Adrenal gland (tissue), 12 donors: ENCODE data around the gene ATP8B2. TPM values are rescaled to one million over a fixed set of nuclear protein-coding genes. Genes with fewer than 3 reads are reported as not detected.

ENCODE experiments used
- DNase-seq, 7 donors: peaks; one replicate each; pipeline ENCODE4 v3.0.0-alpha.2; 2019 to 2020
- H3K27ac ChIP-seq, 5 donors: fragments of 200-600 bp; sonication (generic) in 4 of 5; 1 replicate in 3 of 5; 2 replicates in 2 of 5; pipeline versions ENCODE4 v1.5.1 to v1.8.0; 2016 to 2020; ENCODE audit warnings: mild to moderate bottlenecking in 1 of 5
- H3K27me3 ChIP-seq: fragments of 200-600 bp; 2 replicates; pipeline ENCODE4 v1.8.0; 2021
- H3K36me3 ChIP-seq, 2 donors: fragments of 200-600 bp; replicated peaks in 1 of 2; 1 replicate in 1 of 2; 2 replicates in 1 of 2; pipeline versions ENCODE4 v1.5.1 to v1.8.0; 2018 to 2022
- H3K4me1 ChIP-seq, 2 donors: fragments of 200-600 bp; replicated peaks in 1 of 2; 1 replicate in 1 of 2; 2 replicates in 1 of 2; pipeline versions ENCODE4 v1.5.1 to v1.8.0; 2018 to 2021
- H3K4me3 ChIP-seq, 4 donors: fragments of 200-600 bp; sonication (generic) in 3 of 4; one replicate each; pipeline ENCODE4 v1.5.1; 2016 to 2018
- H3K9me3 ChIP-seq, 3 donors: fragments of 200-600 bp; sonication (generic) in 1 of 3; replicated peaks in 1 of 3; 1 replicate in 2 of 3; 2 replicates in 1 of 3; pipeline versions ENCODE4 v1.5.1 to v1.8.0; 2016 to 2021
- CTCF ChIP-seq, 6 experiments: fragments of 450-650 bp in 4 of 6; fragments of 200-600 bp in 2 of 6; sonication (generic) in 1 of 6; IDR thresholded peaks; 1 replicate in 5 of 6; 2 replicates in 1 of 6; pipeline versions ENCODE4 v1.5.1 to v1.8.0; 2016 to 2021; ENCODE audit warnings: antibody characterized with exemption in 6 of 6, mild to moderate bottlenecking in 2 of 6, moderate library complexity in 1 of 6
- POLR2A ChIP-seq, 2 donors: fragments of 450-650 bp; IDR thresholded peaks; one replicate each; pipeline ENCODE4 v1.6.1; 2017; ENCODE audit warnings: antibody characterized with exemption in 2 of 2, mild to moderate bottlenecking in 2 of 2, moderate library complexity in 1 of 2
- WGBS, 4 donors: extraction: QIAGEN DNeasy Blood & Tissue Kit in 2 of 4; methylation state at CpG; one replicate each; pipeline versions ENCODE4 v1.1.5 to v1.1.7; 2013 to 2017; 5-methylcytosine and 5-hydroxymethylcytosine counted together
- intact Hi-C, 2 donors: fragments of 100-400 bp; cut with DNase I; formaldehyde crosslinking; loops; one replicate each; pipeline versions ENCODE4 v1.14.1 to v1.15.0; 2022 to 2023
- polyA plus RNA-seq, 3 donors: library from polyadenylated mRNA; stranded (reverse); fragments of 200-250 nt in 2 of 3; fragments of 350-450 nt in 1 of 3; fragmentation: Illumina TruSeq in 1 of 3; extraction: RNeasy Lipid Tissue Mini Kit (QIAGEN cat#74804) in 1 of 3; gene quantifications; one replicate each; pipeline ENCODE4 v1.2.3, GENCODE V29; 2013 to 2014
- total RNA-seq, 9 donors: library from RNA; depleted of rRNA in 4 of 9; stranded (reverse); fragments of >200 nt in 4 of 9; fragments of 120-200 nt in 1 of 9; fragmentation: NEBNext Ultra II Directional in 1 of 9; extraction: Animal tissue kit (Norgen Biotek cat#: 25700) in 1 of 9; gene quantifications; one replicate each; pipeline versions ENCODE4 v1.1.0 to v1.2.4, GENCODE V29; 2013 to 2023
- donor health status: healthy with polysubstance abuse.
- donor health status: Bipolar disorder and iron deficiency.
- donor health status: DM: yes; HTN: yes; CAD: no.
- donor health status: DM: no; HTN: no; CAD: no.
- donor health status: DM: no; HTN: no; CAD: no.
- donor health status: DM: yes; HTN: yes; CAD: no.

The ATP8B2 gene
- total and polyA plus RNA-seq, 12 donors: 9.9 to 80.8 (median 23.8) TPM

- H3K4me1 ChIP-seq: peaks cover 17 to 43% of the 10 kb centered on the region in 2 donors
- whole genome bisulfite sequencing, 4 donors: 48 to 75% (median 49%) methylated on average over 5 of the region's 5 CpGs
- intact Hi-C loops: no loop called here
Observed at GRCh38 chr1:154327466-154328317, 2.4 kb downstream of the ATP8B2 start.

DNA sequence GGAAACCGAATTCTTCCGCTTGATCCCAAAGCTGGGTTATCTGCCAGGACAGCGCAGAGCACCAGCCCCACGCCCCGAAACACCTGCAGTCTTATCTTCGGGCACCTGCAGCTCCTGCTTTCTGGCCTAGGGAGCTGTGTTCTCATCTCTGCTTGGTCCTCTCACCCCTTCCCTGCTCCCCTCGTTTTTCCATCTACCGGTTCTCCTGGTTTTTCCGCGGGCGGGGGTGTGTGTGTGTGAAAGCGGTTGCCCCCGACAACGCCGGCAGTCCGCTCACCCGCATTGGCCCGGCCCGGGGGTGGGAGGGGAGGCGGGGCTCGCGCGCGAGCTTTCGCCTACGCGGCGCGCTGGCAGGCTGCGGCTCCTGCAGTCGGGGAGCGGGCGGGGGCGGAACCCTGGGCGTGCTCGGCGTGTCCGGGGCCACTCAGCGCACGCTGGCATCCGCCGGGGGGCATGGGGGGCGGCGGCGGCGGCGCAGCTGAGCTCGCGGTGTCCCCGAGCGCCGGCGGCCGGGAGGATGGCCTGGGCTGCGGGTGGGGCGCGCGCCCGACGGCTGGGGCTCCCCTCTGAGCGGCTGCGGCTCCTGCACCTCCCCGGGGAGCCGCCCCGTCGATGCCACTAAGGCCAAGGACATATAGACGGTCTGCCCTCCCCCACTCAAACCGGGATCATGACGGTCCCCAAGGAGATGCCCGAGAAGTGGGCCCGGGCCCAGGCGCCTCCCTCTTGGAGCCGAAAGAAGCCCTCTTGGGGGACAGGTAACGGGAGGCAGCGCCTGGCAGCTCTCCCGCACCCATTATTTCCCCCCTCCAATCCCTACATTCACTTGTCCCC lies 3.2 kb downstream of the ATP8B2 start:
- WGBS, 4 donors: 3 to 13% (median 9%) methylated on average over 17 to 76 of the region's 76 CpGs
- DNase-seq: peak; percentile 74 to 91 (median 83)
- TF ChIP-seq CTCF (IDR thresholded peaks at IDR 0.05) (no peak), POLR2A (IDR thresholded peaks at IDR 0.05) (no peak)
- intact Hi-C loops: no loop called here
- H3K4me1 ChIP-seq: peaks cover 17 to 43% of the 10 kb centered on the region in 2 donors
- peaks cover 0 to 15% of the 10 kb centered on the region in 2 donors for H3K36me3 ChIP-seq
- peak overlapping the region in 2 of 5 donors; percentile 70 to 89 for H3K27ac ChIP-seq
- H3K4me3 ChIP-seq: peak overlapping the region in 1 of 4 donors; percentile 62
- H3K9me3 ChIP-seq: no peaks in the 10 kb centered on the region
- no peaks in the 10 kb centered on the region for H3K27me3 ChIP-seq

More at GRCh38 chr1:154327466-154328317, 2.4 kb downstream of the ATP8B2 start:
- H3K36me3 ChIP-seq: peaks cover 0 to 13% of the 10 kb centered on the region in 2 donors
- TF ChIP-seq POLR2A (IDR thresholded peaks at IDR 0.05) (no peak), CTCF (IDR thresholded peaks at IDR 0.05) (no peak)
- peak overlapping the region in 1 of 4 donors; percentile 97 for H3K4me3 ChIP-seq
- DNase-seq: no peak
- H3K9me3 ChIP-seq: no peaks in the 10 kb centered on the region
- H3K27me3 ChIP-seq: no peaks in the 10 kb centered on the region
- peak overlapping the region in 2 of 5 donors; percentile 82 to 89 for H3K27ac ChIP-seq

DNA sequence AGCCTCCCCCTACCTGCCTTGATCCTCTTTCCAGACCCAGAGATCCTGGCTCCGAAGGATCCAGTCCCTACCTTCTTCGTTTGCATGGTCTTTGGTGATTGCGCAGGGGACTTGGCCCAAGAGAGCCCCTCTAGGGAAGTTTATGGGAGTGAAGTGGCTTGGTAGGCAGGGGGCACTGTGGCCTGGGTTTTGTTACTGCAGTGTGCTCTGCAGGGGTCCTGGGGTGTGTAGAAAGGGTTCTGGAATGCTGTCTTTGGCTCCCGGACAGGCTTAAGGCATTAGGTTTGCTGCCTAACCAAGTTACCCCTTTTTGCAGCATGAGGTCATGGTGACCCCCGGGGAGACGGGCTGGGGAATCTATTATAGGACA lies 3.8 kb downstream of the ATP8B2 start:
- H3K4me3 ChIP-seq: peak overlapping the region in 1 of 4 donors; percentile 62
- H3K27ac ChIP-seq: peak overlapping the region in 2 of 5 donors; percentile 70 to 89
- WGBS, 4 donors: 75 to 86% (median 75%) methylated on average over 4 to 6 of the region's 6 CpGs
- peaks cover 17 to 44% of the 10 kb centered on the region in 2 donors for H3K4me1 ChIP-seq
- DNase-seq: no peak
- intact Hi-C loops: no loop called here
- H3K9me3 ChIP-seq: no peaks in the 10 kb centered on the region
- H3K27me3 ChIP-seq: no peaks in the 10 kb centered on the region
- TF ChIP-seq CTCF (IDR thresholded peaks at IDR 0.05): peak in 1 of 6 experiments; percentile 17
- no peak for TF ChIP-seq POLR2A (IDR thresholded peaks at IDR 0.05)
- H3K36me3 ChIP-seq: peaks cover 0 to 15% of the 10 kb centered on the region in 2 donors

- H3K4me1 ChIP-seq: peaks cover 17 to 49% of the 10 kb centered on the region in 2 donors
- WGBS, 4 donors: 82 to 89% (median 85%) methylated on average over 7 of the region's 7 CpGs
- no peaks in the 10 kb centered on the region for H3K27me3 ChIP-seq
Observed at GRCh38 chr1:154329551-154330131, 4.3 kb downstream of the ATP8B2 start.

More at GRCh38 chr1:154329551-154330131, 4.3 kb downstream of the ATP8B2 start:
- DNase-seq: no peak
- Histone ChIP-seq H3K9me3 (no peaks in the 10 kb centered on the region), H3K27ac (peak overlapping the region in 2 of 5 donors; percentile 70 to 89), H3K36me3 (peaks cover 0 to 15% of the 10 kb centered on the region in 2 donors), H3K4me3 (no peak overlapping the region)
- intact Hi-C loops: no loop called here
- TF ChIP-seq CTCF (IDR thresholded peaks at IDR 0.05): no peak
- TF ChIP-seq POLR2A (IDR thresholded peaks at IDR 0.05): no peak
